Pons (tissue), 1 donor: Measurements from ENCODE around the gene P4HTM.

ENCODE experiments used
- DNase-seq: peaks from one replicate; pipeline ENCODE4 v3.0.0-alpha.2; 2016; ENCODE audit warnings: low spot score

Gene P4HTM

DNA sequence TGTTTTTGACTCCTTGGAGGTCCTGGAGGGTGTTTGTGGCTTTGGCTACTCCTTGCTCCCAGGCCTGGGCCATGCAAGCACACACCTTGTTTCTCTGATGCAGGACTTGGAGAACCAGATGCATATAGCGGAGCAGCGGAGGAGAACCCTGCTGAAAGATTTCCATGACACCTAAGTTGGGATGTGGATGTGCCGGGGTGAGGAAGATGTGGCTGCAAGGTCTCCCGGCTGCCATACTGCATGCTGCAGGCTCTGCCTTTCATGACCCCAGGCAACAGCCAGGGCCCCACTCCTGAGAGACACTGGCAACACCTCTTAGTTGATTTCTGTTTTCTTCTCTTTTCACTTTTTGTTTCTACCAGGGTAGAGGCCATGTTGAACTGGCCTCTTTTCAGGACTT, 6.9 kb upstream of the P4HTM start:
- no peak for DNase-seq

DNA sequence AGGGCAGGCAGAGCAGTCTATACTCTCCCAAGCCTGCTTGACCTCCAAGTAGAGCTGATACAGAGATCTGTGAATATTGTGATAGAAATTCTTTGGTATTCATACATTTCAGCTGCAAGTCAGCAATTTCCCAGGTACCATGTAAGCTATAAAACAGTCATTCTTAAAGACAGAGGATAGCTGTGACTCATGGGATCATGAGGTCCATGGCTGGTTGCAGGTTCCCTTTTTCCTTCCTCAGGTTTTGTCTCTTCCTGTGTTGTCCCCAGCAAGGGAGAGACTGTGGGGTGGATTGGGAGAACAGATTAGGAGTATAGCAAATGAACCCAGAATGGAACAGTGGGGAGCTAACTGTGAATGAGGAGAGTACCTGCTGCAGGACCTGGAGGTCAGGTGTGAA, 5.4 kb upstream of the P4HTM start:
- DNase-seq = no peak

DNA sequence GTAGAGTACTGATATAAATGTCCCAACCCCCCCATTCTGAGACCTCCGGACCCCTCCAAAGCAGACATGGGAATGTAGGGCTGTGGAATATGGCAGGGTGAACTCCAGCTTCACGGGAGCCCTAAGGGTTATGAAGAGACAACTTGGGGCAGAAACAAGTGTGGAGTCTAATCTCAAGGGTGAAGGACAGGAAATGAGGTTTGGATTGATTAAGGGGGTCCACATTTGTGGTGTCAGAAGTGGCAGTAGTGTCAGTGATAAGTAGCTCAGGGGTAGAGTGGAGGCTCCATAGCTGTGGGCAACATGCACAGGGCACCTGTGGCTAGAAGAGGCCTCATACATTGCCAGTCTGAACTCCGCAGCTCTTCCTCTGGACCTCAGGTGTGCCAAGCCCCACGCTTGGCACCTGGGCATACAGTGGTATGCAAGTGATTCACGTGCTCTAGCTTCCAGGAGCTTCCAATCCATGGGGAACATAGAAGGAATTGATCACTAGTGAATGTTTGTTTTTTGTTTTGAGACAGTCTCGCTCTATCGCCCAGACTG, 4.1 kb upstream of the P4HTM start:
- DNase-seq = no peak

DNA sequence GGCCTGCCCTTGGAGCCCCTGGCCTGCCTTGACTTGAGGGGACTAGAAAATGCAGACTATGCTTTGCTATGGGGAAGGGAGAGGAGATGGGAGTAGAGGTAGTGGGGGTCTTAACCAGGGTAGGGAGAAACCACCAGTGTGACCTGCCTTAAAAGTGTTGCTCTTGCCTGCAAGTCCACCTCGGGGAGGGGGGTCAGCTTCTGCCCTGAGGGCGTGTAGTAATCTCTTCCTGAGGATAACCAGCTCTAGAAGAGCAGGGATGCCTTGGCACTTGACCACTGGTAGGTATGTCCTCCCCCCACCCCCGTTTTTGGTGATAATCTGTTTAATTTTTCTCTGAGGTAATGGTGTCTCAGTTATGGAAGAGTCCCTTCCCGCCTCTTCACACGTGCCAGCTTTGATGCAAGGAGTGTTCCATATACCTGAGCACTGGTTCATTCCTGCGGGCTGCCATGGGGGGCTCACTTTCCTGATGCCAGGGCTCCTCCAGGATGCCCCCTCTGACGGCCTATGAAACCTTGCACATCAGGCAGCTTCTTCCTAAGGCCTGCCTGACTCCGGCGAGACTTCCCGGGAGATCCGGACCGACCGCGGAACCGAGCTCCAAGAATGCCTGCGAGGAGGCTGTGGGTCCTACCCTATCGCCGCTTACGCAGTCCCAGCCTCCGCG, 780 bp upstream of the P4HTM start:
- no peak for DNase-seq

DNA sequence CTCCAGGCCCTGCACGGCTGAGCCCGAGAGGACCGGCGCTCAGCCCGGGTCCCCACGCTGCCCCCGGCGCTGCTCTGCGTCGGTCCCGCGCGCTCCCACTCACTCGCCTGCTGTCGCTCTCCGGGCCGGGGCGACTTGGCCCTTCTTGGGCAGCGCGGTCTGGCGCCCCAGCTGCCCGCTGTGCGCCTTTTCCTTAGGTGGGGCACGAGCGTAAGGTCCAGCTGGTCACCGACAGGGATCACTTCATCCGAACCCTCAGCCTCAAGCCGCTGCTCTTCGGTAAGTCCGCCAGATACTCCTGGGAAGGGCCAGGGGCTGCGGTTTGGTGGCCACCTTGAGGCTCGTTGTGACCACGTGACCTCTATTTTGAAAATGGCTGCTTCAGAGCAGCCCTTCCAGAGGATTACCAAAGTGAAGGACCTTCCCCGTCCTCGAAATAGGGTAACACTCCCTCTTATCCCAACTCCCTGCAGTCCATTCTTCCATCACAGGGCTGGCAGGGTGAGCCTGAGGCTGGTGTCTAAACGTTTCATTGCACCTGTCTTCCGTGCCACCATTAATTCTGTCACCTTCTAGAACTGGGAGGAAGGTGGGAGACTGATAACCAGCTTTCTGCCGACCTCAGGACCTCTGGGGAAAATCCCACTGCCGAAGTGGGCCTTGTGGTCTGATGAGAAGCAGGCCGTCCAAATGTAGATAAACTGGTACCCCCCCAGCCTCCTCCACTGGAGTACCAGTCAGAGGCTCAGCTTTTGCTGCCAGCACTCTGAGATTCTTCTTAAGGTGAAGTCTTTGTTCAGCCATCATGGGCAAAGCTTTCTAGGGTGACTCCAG, 812 bp downstream of the P4HTM start:
- DNase-seq = peak; percentile 46

DNA sequence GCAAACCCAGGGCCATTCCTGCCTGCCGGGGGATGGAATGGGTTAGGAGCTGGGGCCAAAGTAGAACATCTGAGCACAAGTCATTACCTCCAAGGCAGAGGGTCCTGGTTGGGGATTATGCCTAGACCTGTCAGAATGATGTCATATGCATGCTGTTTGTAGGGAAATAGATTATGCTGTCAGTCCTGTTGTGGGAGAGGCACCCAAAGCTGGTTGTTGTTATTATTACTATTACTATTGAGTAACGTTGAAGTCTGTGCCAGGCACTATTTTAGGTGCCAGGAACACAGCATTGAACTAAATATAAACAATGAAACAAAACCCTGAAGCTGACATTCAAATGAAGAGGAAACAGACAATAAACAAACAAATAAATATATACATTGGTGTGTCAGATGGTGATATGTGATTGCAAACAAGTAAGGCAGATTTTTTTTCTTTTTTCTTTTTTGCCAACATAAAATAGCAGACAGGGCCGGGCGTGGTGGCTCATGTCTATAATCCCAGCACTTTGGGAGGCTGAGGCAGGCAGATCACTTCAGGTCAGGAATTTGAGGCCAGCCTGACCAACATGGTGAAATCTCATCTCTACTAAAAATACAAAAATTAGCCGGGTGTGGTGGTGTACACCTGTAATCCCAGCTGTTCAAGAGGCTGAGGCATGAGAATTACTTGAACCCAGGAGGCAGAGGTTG, 2.0 kb downstream of the P4HTM start:
- DNase-seq = no peak

DNA sequence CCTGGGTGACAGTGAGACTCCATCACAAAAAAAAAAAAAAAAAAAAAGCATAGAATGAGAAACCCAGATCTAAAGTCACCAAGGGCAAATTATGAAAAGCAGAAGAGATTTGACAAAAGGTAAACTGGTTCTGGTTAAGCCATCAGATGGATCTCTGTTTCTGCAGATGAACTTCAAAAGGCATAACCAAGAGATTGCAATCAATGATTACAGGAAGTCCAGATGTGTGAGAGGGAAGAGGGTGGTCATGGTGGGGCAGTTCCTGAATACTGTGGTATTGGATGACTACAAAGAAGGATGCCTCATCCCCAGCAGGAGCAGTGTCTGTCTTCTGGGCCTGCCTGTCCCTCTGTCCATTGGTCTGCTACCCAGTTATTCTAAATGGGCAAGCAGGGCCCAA, 3.8 kb downstream of the P4HTM start:
- no peak for DNase-seq

DNA sequence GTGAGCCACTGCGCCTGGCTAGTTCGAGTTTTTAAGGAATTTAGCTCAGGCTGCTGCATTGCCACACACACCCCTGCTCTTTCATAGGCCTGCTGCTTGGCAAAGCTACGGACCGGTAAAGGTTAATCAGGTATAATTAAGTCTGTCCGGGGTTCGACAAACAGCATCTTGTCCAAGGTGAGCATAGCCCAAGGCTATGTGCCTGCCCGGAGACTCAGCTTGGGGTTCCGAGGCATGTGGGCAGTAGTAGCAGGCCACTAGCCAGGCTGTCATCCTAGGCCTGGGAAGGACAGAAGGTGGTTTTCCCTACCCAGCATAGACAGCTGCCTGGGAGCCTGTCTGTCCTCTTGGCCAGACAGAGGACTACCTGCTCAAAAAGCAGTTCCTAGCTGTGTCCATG, 6.6 kb downstream of the P4HTM start:
- no peak for DNase-seq

DNA sequence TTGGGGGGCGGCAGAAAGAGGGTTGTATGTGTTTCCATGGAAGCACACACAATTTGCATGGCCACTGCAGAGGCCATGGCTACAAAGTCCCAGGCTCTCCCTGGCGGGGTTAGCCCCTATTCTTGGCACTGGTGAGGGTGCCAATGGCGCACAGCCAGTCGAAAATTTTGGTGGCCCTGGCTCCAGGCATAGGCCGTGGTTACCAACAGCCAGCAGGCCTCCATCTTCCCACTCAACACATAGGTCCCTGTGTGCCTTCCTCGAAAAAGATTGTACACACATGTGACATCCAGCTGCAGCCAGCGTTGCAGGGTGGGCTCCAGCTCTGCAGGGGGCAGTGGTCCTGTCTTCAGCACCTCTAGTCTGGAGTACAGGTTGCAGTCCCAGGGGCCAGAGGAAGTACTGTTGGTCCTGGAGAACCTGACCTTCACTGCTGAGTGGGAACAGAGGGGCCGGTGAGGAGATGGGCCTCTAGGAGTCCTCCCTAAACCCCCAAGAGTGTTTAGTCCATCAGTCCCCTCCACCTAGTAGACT, 7.1 kb downstream of the P4HTM start:
- DNase-seq = no peak

DNA sequence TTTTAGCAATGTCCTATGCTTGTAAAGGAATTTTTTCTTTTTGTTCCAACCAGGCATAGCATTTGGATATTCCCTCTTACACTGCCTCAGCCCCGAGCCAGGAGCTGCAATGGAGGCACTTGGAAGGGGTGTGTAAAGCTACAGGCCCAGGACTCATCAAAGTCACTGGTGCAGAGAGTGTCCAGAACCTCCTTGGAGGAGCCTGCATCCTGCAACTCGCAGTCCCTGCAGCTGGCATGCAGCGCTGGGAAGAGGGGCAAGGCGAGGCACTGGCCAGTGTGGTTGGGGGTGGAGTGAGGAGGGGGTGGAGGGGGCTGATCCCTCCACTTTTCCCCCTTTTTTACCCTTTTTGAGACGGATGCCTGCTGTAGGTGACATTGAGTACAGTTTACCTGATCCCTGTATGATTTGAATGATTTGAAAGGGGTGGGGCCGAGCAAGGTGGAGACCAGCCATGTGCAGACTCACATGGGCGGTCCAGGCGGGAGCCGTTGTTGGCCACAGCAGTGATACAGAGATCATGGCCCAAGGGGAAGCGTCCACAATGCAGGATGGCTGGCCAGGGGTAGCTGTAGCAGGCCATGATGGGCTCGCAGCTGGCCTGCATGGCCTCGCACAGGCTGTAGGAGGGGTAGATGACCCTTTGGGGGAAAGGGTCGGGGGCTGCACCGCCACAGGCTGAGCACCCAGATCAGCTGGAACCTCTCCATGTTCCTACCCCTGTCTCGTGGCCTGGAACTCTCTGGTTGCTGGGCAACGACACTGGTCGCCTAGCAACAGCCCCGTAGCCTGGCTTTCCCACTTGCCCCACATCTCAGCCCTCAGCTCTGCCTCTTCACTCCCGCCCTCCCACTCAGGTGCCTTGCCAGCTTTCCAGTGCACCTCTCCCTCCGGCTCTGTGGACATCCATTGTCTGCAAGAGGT, 7.9 kb downstream of the P4HTM start:
- DNase-seq = no peak

DNA sequence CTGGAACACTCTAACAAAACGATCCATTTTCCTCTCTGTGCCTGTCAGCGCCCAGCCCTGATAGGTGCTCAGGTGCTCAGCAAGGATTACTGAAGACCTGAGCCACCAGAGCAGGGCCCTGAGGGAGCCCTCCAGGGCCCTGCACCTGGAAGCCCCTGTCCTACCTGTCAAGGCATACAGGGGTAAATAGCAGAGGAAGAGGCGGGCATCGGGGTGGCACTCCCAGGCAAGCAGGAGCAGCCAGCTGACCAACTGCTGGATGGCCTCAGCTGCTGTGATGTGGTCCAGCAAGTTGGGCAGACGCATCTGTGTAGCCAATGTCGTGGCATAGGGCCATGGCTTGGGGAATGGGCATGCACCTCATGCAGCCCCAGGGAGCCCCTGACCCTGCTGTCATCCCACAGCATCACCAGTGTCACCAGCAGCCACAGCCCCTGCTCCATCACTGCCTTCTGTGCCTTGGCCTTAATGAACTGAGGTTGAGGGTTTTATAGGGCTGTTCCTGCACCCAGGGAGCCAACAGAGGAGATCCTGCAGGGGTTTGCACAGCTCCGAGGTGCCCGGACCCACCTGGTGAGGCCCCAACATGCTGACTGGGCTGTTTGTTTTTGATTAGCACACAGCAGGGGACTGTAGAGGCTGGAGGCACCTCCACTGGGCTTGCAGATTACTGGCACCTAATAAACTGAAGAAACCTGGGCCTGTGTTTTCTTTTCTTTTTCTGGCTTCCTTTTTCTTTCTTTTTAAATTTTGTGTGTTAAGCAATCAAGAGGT, 9.2 kb downstream of the P4HTM start:
- DNase-seq = no peak

DNA sequence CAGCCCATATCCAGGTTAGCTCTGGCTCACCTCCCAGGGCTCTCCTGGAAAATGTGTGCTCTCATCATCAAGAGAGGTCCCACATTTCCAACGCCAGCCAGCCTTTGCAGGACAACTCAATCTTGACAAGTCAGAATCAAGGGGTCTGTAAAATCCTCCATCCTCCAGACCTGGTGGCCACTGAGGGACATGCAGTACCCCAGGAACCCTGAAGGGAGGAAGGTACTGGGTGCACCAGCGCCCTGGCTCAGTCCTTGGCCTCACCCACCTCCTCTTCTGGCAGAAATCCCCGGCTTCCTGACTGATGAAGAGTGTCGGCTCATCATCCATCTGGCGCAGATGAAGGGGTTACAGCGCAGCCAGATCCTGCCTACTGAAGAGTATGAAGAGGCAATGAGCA, 11.1 kb downstream of the P4HTM start:
- DNase-seq = no peak

DNA sequence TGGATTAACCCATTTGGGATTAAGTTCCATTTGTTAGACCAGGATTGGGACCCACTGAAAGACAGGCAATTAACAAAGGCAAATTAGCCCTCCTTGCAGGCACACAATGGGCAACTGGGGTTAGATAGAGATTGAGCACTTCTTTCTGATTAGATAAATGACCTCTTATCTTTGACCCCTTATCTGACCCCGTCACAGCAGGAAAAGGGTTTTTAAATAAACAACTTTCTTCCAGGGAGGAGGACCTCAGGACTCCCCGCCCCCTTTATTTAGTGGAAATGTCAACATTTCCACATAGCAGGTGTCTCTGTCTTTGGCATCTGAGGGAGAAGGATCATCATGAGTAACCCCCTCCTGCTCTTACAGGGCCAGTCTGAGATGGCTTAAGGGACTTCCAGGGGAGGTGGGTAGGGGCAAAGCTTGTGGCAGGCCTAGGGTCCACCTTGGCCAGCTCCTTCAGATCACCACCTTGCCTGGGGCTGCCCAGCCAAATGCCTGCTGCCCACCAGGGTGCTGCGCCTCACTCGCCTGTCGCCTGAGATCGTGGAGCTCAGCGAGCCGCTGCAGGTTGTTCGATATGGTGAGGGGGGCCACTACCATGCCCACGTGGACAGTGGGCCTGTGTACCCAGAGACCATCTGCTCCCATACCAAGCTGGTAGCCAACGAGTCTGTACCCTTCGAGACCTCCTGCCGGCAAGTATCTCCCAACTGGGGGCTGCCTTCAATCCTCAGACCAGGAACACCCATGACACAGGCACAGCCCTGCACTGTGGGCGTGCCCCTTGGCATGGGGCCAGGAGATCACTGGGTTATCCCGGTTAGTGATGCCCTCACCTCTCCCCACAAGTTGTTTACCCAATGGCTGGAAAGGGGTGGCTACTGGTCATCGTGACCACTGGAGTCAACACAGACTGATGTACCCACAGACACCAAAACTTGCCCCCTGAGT, 14.6 kb downstream of the P4HTM start:
- DNase-seq = no peak

DNA sequence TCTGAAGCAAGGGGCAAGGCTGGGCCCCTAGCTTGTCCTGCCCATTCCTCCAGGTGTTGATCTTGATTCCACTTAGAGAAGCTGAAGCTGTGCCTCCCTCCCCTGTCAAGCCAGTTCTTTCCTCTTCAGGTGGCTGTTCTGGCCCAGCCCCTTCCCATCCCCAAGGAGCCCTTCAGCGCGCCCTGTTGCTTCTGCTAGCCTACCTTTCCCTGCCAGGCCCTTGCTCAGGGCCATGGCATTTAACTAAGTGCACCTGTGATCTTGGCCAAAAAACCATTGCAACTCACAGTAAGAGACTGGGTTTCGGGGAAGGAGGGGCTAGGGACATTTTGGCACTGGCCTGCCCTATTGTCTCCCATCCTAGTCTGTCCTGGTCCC, 15.3 kb downstream of the P4HTM start:
- DNase-seq = no peak

DNA sequence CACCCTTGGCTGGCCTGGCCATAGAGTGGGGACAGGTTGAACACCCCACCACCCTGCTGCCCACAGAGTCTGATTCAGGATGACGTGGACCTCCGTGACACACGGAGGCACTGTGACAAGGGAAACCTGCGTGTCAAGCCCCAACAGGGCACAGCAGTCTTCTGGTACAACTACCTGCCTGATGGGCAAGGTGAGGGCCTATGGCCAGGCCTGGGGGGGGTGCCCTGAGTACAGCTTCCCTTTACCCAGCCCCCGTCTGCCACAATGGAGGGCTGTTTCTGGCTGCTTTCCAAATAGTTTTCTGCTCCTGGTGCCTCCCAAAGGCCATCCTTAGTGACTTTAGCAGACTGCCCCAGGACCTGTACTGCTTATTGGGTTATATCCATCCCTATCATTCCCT, 16.0 kb downstream of the P4HTM start:
- DNase-seq = no peak

DNA sequence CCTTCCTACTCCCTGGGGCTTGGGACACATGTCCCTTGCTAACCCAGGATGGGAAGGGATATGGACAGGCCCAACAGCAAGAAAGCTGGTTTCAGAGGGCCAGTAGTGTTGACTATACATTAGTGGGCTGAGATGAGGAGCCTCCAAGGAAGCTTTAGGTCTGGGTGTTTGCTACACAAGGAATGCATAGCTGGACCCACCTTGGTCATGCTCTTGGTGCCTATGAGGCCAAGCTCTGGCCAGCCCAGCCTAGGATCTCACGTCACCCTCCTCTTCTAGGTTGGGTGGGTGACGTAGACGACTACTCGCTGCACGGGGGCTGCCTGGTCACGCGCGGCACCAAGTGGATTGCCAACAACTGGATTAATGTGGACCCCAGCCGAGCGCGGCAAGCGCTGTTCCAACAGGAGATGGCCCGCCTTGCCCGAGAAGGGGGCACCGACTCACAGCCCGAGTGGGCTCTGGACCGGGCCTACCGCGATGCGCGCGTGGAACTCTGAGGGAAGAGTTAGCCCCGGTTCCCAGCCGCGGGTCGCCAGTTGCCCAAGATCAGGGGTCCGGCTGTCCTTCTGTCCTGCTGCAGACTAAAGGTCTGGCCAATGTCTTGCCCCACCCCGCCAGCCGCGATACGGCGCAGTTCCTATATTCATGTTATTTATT, 16.5 kb downstream of the P4HTM start:
- DNase-seq = no peak

DNA sequence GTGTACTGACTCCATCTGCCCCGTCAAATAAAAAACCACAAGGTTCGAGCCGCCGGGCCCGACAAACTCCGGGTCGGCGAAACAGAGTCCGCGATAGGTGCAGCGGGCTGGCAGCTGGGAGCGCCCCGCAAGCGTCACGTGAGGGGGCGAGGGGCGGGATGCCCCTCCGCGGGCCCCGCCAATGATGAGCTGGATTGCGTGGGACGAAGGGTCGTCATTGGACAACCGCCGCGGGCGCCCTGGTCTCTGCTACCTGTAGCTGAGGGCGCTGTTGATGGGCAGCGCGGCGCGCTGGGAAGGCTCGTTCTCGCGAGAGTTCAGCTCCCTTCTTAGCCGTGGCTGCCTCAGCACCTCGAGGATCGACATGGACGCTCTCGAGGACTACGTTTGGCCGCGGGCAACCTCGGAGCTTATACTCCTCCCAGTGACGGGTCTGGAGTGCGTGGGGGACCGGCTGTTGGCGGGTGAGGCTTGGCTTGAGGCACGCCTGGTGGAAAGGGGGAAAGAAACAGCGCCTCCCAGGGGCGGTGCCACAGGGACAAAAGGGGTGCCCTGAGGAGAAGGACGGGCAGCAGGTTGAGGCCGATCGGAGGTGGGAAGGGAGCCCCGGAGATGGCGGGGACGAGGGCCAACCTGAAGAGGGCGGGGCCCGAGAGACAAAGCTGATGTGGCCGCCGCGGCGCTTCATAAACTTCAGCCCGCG, 17.2 kb downstream of the P4HTM start, which contains the start of gene WDR6:
TSS of gene WDR6 (plus strand) at position 324 of the 703 bp plus-strand sequence. CDS start at position 365, 41 bp downstream.
- DNase-seq = peak; percentile 93
